ENCODE data around the gene PSTPIP1. TPM values are rescaled to one million over a fixed set of nuclear protein-coding genes. Genes with fewer than 3 reads are reported as not detected.
A peak's percentile ranks its signal among the peaks of the same experiment; 100 is the strongest.

PSTPIP1 gene
- total RNA-seq, 1 experiment from 2014 or later: 1.2 TPM

GRCh38 chr15:77033729-77034671 is 39.1 kb downstream of the PSTPIP1 start:
- no peak for TF ChIP-seq CTCF (IDR thresholded peaks at IDR 0.05; ENCODE audit: unreplicated experiment)
- Mint-ChIP-seq H3K27ac (ENCODE audit: low read depth, unreplicated experiment) (no peak overlapping the region), H3K27me3 (ENCODE audit: insufficient read depth, unreplicated experiment) (no peaks in the 10 kb centered on the region), H3K4me3 (ENCODE audit: unreplicated experiment) (no peak overlapping the region), H3K4me1 (ENCODE audit: insufficient read depth, unreplicated experiment) (no peaks in the 10 kb centered on the region), H3K36me3 (ENCODE audit: insufficient read depth, unreplicated experiment) (no peaks in the 10 kb centered on the region), H3K9me3 (ENCODE audit: unreplicated experiment) (no peaks in the 10 kb centered on the region)
- no peak for DNase-seq (ENCODE audit: unreplicated experiment)
- POLR2A ChIA-PET: interaction anchor here (0.6 to 0.7 kb wide), 3 partner anchors 24 to 1665 kb away, joined by 3 read pairs; partner anchors contain the start of gene MAN2C1
- BruUV-seq (replicated peaks): no TSS peak
- CTCF ChIA-PET: interaction anchor here (0.6 to 3.4 kb wide), 6 partner anchors 9 to 463 kb away, joined by 3 to 18 read pairs (median 3); no protein-coding TSS in a partner anchor
- intact Hi-C loops (cut with micrococcal nuclease): no loop called here

- ChIA-PET CTCF (interaction anchor here (0.6 to 3.4 kb wide), 9 partner anchors 10 to 463 kb away, joined by 3 to 18 read pairs (median 3); no protein-coding TSS in a partner anchor), POLR2A (interaction anchor here (0.6 to 1.2 kb wide), 2 partner anchors 23 to 1666 kb away, joined by 3 read pairs; partner anchors contain the start of gene MAN2C1)
- Mint-ChIP-seq H3K36me3 (ENCODE audit: insufficient read depth, unreplicated experiment) (no peaks in the 10 kb centered on the region), H3K9me3 (ENCODE audit: unreplicated experiment) (no peaks in the 10 kb centered on the region), H3K27ac (ENCODE audit: low read depth, unreplicated experiment) (no peak overlapping the region), H3K27me3 (ENCODE audit: insufficient read depth, unreplicated experiment) (no peaks in the 10 kb centered on the region), H3K4me3 (ENCODE audit: unreplicated experiment) (no peak overlapping the region), H3K4me1 (ENCODE audit: insufficient read depth, unreplicated experiment) (no peaks in the 10 kb centered on the region)
- peak; percentile 73 for TF ChIP-seq CTCF (IDR thresholded peaks at IDR 0.05; ENCODE audit: unreplicated experiment)
- BruUV-seq (replicated peaks): no TSS peak
- intact Hi-C loops (cut with micrococcal nuclease): no loop called here
- DNase-seq (ENCODE audit: unreplicated experiment): peak; percentile 24
Observed at GRCh38 chr15:77034695-77035489, 40.0 kb downstream of the PSTPIP1 start.

GRCh38 chr15:77035584-77035983 is 40.7 kb downstream of the PSTPIP1 start:
- H3K4me3 Mint-ChIP-seq (ENCODE audit: unreplicated experiment): no peak overlapping the region
- TF ChIP-seq CTCF (IDR thresholded peaks at IDR 0.05; ENCODE audit: unreplicated experiment): no peak
- H3K27ac Mint-ChIP-seq (ENCODE audit: low read depth, unreplicated experiment): peak overlapping the region; percentile 25
- ChIA-PET CTCF (interaction anchor here (0.6 to 3.4 kb wide), 6 partner anchors 11 to 460 kb away, joined by 3 to 18 read pairs (median 6); no protein-coding TSS in a partner anchor), POLR2A (interaction anchor here (0.8 to 1.2 kb wide), 2 partner anchors 23 to 25 kb away, joined by 3 read pairs; no protein-coding TSS in a partner anchor)
- no peaks in the 10 kb centered on the region for H3K36me3 Mint-ChIP-seq (ENCODE audit: insufficient read depth, unreplicated experiment)
- no peaks in the 10 kb centered on the region for H3K27me3 Mint-ChIP-seq (ENCODE audit: insufficient read depth, unreplicated experiment)
- no peaks in the 10 kb centered on the region for H3K9me3 Mint-ChIP-seq (ENCODE audit: unreplicated experiment)
- DNase-seq (ENCODE audit: unreplicated experiment): no peak
- BruUV-seq (replicated peaks): no TSS peak
- intact Hi-C loops (cut with micrococcal nuclease): no loop called here
- H3K4me1 Mint-ChIP-seq (ENCODE audit: insufficient read depth, unreplicated experiment): no peaks in the 10 kb centered on the region
